Measurements from ENCODE around the gene TACC3.

Gene TACC3

GRCh38 chr4:1743975-1744374, 22.7 kb downstream of the TACC3 start:
- no peaks in the 10 kb centered on the region for H3K27me3 Mint-ChIP-seq
- no peak overlapping the region for H3K4me3 Mint-ChIP-seq
- H3K9me3 Mint-ChIP-seq (ENCODE audit: low read depth): no peaks in the 10 kb centered on the region
- H3K27ac Mint-ChIP-seq: no peak overlapping the region
- H3K36me3 Mint-ChIP-seq: no peaks in the 10 kb centered on the region
- H3K4me1 Mint-ChIP-seq (ENCODE audit: low read depth): no peaks in the 10 kb centered on the region

GRCh38 chr4:1744552-1744951, 23.2 kb downstream of the TACC3 start:
- no peaks in the 10 kb centered on the region for H3K9me3 Mint-ChIP-seq (ENCODE audit: low read depth)
- no peaks in the 10 kb centered on the region for H3K36me3 Mint-ChIP-seq

GRCh38 chr4:1745165-1745564, 23.8 kb downstream of the TACC3 start:
- Mint-ChIP-seq H3K27me3 (no peaks in the 10 kb centered on the region), H3K9me3 (ENCODE audit: low read depth) (no peaks in the 10 kb centered on the region), H3K36me3 (no peaks in the 10 kb centered on the region), H3K4me3 (no peak overlapping the region), H3K27ac (no peak overlapping the region), H3K4me1 (ENCODE audit: low read depth) (no peaks in the 10 kb centered on the region)

More at GRCh38 chr4:1744552-1744951, 23.2 kb downstream of the TACC3 start:
- H3K4me3 Mint-ChIP-seq: no peak overlapping the region
- H3K4me1 Mint-ChIP-seq (ENCODE audit: low read depth): no peaks in the 10 kb centered on the region
- no peak overlapping the region for H3K27ac Mint-ChIP-seq
- H3K27me3 Mint-ChIP-seq: no peaks in the 10 kb centered on the region

DNA sequence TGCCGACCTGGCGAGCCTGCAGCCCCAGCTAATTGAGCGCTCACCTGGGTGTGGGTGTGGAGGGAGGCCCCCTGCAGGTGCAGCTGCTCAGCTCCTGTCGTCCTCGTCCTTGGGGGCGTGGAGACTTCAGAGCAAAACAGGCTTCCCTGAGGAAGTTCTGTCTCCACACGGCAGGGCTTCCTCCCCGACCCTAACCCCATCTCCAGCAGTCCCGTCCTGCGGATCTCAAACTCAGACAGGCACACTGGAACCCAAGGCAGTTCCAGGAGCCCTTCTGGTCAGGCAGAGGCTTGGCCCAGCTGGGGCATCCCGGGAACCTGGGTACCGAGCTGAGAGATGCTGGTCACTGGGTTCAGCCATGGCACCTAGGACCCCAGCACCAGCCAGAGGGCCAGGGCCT, 24.4 kb downstream of the TACC3 start:
- H3K4me3 Mint-ChIP-seq: no peak overlapping the region
- no peaks in the 10 kb centered on the region for H3K27me3 Mint-ChIP-seq
- no peaks in the 10 kb centered on the region for H3K9me3 Mint-ChIP-seq (ENCODE audit: low read depth)
- no peaks in the 10 kb centered on the region for H3K4me1 Mint-ChIP-seq (ENCODE audit: low read depth)
- H3K27ac Mint-ChIP-seq: no peak overlapping the region
- H3K36me3 Mint-ChIP-seq: no peaks in the 10 kb centered on the region

DNA sequence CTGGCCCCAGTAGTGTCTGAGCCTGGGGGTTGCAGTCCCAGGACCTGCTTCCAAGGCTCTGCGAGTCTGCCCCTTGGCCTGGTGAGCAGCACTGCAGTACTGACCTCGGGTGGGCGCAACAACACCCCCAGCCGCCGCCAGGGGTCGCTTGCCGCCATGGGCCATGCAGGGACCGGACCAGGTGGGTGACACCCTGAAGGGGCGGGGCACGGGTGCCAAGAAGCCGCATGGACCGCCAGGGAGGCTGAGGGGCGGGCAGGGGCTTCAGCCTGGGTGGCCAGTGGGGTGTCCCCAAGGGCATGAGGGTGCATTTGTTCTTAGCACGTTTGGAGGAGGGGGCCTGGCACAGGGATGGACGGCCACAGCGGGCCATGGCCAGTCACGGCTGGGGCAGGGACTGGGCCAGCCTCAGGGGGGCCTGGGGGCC, 25.0 kb downstream of the TACC3 start:
- Mint-ChIP-seq H3K27me3 (no peaks in the 10 kb centered on the region), H3K4me3 (no peak overlapping the region), H3K4me1 (ENCODE audit: low read depth) (no peaks in the 10 kb centered on the region), H3K27ac (no peak overlapping the region), H3K9me3 (ENCODE audit: low read depth) (no peaks in the 10 kb centered on the region), H3K36me3 (no peaks in the 10 kb centered on the region)

DNA sequence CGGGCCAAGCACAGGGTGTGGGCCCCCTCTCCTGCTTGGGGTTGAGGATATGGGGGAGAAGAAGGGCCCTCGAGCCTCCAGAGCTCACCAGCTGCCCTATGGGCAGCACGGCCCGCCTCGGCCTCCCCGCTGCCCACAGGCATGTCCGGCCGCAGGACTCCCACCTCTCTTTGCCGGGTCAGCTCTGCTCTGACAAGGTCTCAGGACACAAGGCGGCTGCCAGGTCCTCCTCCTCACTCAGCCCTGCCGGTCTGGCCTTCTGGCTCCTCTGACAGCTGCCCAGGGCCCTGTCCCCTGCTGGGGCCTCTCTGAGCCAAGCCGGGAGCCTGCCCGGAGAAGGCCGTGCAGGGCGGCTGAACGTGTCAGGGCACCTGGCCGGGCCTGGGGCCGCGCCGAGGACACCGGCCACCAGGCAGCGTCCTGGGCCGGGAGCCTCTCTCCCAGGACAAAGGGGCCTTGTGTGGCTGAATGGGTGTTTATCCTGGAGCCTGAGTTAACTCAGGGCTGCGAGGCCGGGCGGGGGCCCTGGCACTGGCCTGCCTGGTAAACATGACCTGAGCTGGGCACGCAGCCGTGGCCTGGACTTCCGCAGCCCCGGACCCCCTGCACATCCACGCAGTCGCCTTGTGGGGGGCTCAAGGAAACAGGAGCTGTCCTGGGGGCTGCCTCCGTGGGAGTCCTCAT, 25.7 kb downstream of the TACC3 start:
- H3K4me3 Mint-ChIP-seq: no peak overlapping the region
- no peaks in the 10 kb centered on the region for H3K27me3 Mint-ChIP-seq
- H3K4me1 Mint-ChIP-seq (ENCODE audit: low read depth): no peaks in the 10 kb centered on the region
- no peaks in the 10 kb centered on the region for H3K36me3 Mint-ChIP-seq
- no peaks in the 10 kb centered on the region for H3K9me3 Mint-ChIP-seq (ENCODE audit: low read depth)
- no peak overlapping the region for H3K27ac Mint-ChIP-seq

DNA sequence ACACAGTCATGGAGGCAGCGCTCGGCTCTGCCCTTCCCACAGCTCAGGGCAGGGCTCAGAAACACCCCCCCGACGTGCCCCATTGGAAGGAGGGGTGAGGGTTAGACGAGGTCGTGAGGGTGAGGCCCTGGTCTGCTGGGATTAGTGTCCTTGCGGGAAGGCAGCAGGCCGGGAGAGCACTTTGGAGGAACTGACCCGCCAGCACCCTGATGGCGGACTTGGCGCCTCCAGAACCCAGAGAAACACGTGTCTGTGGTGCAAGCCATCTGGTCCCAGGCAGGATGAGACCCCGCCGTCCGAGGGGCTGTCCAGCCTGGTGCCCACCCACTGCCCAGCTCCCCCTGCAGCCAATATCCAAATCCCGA, 26.3 kb downstream of the TACC3 start:
- H3K4me1 Mint-ChIP-seq (ENCODE audit: low read depth): no peaks in the 10 kb centered on the region
- H3K27ac Mint-ChIP-seq: no peak overlapping the region
- no peaks in the 10 kb centered on the region for H3K36me3 Mint-ChIP-seq
- H3K4me3 Mint-ChIP-seq: no peak overlapping the region
- H3K27me3 Mint-ChIP-seq: no peaks in the 10 kb centered on the region
- no peaks in the 10 kb centered on the region for H3K9me3 Mint-ChIP-seq (ENCODE audit: low read depth)

GRCh38 chr4:1748465-1748995, 27.2 kb downstream of the TACC3 start:
- Mint-ChIP-seq H3K4me3 (no peak overlapping the region), H3K27ac (no peak overlapping the region), H3K27me3 (no peaks in the 10 kb centered on the region), H3K9me3 (ENCODE audit: low read depth) (no peaks in the 10 kb centered on the region), H3K36me3 (no peaks in the 10 kb centered on the region), H3K4me1 (ENCODE audit: low read depth) (no peaks in the 10 kb centered on the region)

GRCh38 chr4:1749370-1749769, 28.0 kb downstream of the TACC3 start:
- Mint-ChIP-seq H3K4me1 (ENCODE audit: low read depth) (no peaks in the 10 kb centered on the region), H3K9me3 (ENCODE audit: low read depth) (no peaks in the 10 kb centered on the region), H3K36me3 (no peaks in the 10 kb centered on the region), H3K27ac (no peak overlapping the region), H3K4me3 (no peak overlapping the region), H3K27me3 (no peaks in the 10 kb centered on the region)

- Mint-ChIP-seq H3K4me1 (ENCODE audit: low read depth) (no peaks in the 10 kb centered on the region), H3K27ac (no peak overlapping the region), H3K4me3 (no peak overlapping the region), H3K36me3 (no peaks in the 10 kb centered on the region), H3K9me3 (ENCODE audit: low read depth) (no peaks in the 10 kb centered on the region), H3K27me3 (no peaks in the 10 kb centered on the region)
These were observed 28.5 kb downstream of the TACC3 start for GRCh38 chr4:1749826-1750225.

DNA sequence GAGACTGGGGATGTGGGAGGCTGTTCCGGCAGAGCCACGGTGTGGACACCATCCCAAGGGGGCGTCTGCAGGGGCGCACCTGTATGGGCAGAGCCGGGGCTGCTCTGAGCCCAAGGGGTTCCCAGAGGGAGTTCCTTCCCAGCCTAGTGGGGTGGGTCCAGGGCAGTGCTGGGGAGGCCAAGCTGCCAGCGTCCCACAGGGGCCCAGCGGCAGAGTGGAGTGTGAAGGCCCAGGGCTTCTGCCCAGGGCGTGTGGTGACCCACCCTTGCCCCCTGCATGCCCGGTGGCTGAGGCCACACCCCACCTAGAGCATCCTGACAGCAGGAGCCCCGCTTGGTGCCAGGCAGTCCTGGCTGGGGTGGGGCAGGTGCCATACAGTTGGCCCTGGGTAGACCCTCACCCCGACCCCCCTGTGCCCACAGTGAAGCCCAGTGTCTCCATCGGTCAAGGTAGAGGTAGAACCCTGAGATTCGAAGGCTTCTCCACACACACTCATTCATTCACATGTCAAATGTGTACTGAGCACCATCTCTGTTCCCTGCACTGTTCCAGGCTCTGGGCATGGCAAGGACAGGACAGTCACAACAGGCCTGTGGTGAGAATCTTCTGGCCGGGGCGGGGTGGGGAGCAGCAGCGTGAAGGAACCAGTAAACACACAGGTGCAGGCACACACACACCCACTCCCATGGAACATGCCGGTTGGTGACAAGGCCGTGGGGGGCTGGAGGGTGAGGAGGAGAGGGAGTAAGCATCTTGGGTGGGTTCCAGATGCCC, 29.2 kb downstream of the TACC3 start:
- H3K27me3 Mint-ChIP-seq: no peaks in the 10 kb centered on the region
- H3K27ac Mint-ChIP-seq: no peak overlapping the region
- H3K36me3 Mint-ChIP-seq: no peaks in the 10 kb centered on the region
- no peak overlapping the region for H3K4me3 Mint-ChIP-seq
- H3K4me1 Mint-ChIP-seq (ENCODE audit: low read depth): no peaks in the 10 kb centered on the region
- H3K9me3 Mint-ChIP-seq (ENCODE audit: low read depth): no peaks in the 10 kb centered on the region

- no peak overlapping the region for H3K4me3 Mint-ChIP-seq
- no peaks in the 10 kb centered on the region for H3K9me3 Mint-ChIP-seq (ENCODE audit: low read depth)
- no peaks in the 10 kb centered on the region for H3K36me3 Mint-ChIP-seq
- no peaks in the 10 kb centered on the region for H3K4me1 Mint-ChIP-seq (ENCODE audit: low read depth)
- no peak overlapping the region for H3K27ac Mint-ChIP-seq
- no peaks in the 10 kb centered on the region for H3K27me3 Mint-ChIP-seq
These were observed 30.0 kb downstream of the TACC3 start for GRCh38 chr4:1751155-1751918.

DNA sequence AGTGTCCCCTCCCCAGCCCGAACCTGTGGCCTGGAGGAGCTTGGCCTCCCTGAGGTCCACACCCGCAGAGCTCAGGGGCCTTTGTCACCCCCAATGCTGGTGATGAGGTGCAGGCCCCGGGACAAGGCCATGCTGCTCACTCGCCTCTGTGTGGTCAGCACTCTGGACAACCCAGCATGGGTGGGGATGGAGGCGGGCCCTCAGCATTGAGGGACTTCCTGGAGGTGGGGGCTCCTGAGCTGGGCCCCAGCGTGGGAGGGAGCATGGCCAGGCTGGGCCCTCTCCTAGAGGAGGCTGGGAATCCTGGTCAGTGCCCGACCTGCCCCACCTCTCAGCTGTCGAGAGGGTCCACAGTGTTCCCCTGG, 30.6 kb downstream of the TACC3 start:
- H3K9me3 Mint-ChIP-seq (ENCODE audit: low read depth): no peaks in the 10 kb centered on the region
- H3K27ac Mint-ChIP-seq: no peak overlapping the region
- no peak overlapping the region for H3K4me3 Mint-ChIP-seq
- no peaks in the 10 kb centered on the region for H3K27me3 Mint-ChIP-seq
- H3K36me3 Mint-ChIP-seq: no peaks in the 10 kb centered on the region
- no peaks in the 10 kb centered on the region for H3K4me1 Mint-ChIP-seq (ENCODE audit: low read depth)

- Mint-ChIP-seq H3K36me3 (no peaks in the 10 kb centered on the region), H3K27me3 (no peaks in the 10 kb centered on the region), H3K4me3 (no peak overlapping the region), H3K27ac (no peak overlapping the region), H3K4me1 (ENCODE audit: low read depth) (no peaks in the 10 kb centered on the region), H3K9me3 (ENCODE audit: low read depth) (no peaks in the 10 kb centered on the region)
These were observed 31.1 kb downstream of the TACC3 start for GRCh38 chr4:1752284-1753041.

All from activated naive CD8-positive, alpha-beta T cell (primary cell).